Epithelial cell of prostate (primary cell): ENCODE data around the gene NPR1.
A peak's percentile ranks its signal among the peaks of the same experiment; 100 is the strongest.
"Not testable (repeated sequence)": the region's sequence is repeated elsewhere in the genome, so short reads cannot be mapped to it uniquely, and the experiment has no call there.

Source experiments
- DNase-seq: peaks from one replicate; pipeline ENCODE4 v3.0.0-alpha.2; 2011; ENCODE audit warnings: low read depth, low spot score
- H3K27ac ChIP-seq: fragments of 450-650 bp; 2 replicates; pipeline ENCODE4 v1.5.1; 2017; ENCODE audit warnings: mild to moderate bottlenecking

The NPR1 gene

DNA sequence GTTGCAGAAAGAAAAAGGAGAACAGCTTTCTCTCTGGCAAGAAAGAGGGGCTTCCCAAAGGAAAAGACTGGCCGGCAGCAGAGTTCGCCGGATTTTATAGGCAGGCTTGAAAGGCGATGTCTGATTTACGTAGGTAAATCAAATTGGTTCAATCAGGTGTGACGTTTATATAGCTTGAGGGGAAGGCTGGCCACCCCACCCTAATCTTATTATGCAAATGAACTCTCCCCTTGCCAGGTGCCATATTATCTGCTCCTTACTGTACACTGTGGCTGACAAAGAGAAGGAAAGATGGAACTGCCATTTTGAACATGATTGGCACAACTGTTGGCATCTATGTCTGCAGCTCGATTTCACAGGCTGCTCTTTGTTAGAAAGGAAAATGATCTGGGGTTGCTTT lies 32.5 kb downstream of the NPR1 start:
- no peak overlapping the region for H3K27ac ChIP-seq
- DNase-seq, result no peak

- not testable (repeated sequence) for H3K27ac ChIP-seq, DNase-seq
Measured at GRCh38 chr1:153716211-153716610, 37.7 kb downstream of the NPR1 start.

DNA sequence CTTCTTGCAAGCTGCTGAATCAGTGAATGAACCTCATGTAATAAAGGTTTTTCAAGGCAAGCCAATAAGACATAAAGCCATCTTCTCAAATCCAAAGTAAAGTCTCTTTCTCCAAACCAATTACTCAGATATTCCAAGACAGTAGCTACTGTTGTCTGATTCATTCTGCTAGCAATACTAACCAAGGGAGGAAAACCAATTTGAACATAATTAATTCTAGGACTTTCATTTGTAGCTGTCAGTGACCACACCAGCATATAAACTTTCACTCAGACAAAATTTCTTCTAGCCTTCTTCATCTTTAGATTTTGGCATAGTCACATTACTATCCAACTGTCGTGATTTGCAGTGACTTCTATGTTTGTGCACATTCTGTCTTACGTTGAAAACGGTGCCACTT lies 38.8 kb downstream of the NPR1 start:
- DNase-seq, result no peak
- H3K27ac ChIP-seq, result no peak overlapping the region

DNA sequence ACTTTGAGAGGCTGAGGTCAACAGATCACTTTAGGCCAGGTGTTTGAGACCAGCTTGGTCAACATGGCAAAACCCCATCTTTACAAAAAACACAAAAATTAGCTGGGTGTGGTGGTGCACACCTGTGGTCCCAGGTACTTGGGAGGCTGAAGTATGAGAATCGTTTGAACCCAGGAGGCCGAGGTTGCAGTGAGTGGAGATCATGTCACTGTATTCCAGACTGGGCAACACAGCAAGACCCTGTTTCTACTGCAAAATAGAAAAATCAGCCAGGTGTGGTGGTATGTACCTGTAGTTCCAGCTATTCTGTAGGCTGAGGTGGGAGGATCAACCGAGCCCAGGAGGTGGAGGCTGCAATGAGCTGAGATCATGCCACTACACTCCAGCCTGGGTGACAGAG lies 45.2 kb downstream of the NPR1 start:
- H3K27ac ChIP-seq, result no peak overlapping the region
- DNase-seq, result no peak

GRCh38 chr1:153724634-153725033 lies 46.1 kb downstream of the NPR1 start:
- not testable (repeated sequence) for DNase-seq, H3K27ac ChIP-seq

DNA sequence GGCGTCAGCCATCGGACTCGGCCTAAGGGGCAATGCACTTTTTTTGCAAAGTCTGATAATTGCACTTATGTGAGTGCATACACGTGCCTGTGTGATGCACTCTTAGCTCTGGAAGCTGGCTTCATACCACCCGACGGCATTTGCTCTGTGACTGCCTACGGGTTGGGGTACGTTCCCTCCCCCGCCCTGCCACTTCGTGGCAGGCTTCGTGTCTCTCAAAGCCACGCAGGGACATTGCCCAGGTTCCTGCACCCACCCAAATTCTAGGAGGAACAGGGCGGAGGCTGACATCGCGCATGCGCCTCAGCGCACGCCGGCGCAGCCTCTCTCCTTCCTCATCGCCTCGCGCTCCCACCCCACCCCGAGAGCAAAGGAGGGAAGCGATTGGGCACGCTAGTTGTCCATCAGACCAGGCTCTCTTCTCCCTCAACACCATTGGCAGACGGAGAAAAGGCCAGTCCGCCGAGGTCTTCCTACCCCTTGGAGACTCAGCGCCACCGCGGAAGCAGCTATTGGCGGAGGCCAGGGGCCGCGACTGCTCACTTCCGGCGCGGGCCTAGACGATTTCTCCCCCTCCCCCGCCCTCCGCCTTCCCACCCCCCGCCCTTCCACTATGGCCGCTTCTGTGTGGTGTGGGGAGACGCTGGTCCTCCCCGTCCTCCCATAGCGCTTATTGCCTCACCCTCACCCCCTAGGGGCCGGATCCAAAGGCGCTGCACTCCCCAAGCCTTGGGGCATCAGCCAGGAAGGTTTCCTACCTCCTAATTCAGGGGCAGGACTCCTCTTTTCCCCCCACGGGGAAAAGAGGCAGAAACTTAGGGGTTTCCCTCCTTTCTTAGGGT lies 49.2 kb downstream of the NPR1 start, which contains the start of gene INTS3:
Gene INTS3 (plus strand): TSS at position 588 of the 842 bp plus-strand sequence. CDS start 585 bp downstream, outside the sequence.
- peak; percentile 100 for DNase-seq
- H3K27ac ChIP-seq, result peak within 1 kb of the TSS; percentile 79

DNA sequence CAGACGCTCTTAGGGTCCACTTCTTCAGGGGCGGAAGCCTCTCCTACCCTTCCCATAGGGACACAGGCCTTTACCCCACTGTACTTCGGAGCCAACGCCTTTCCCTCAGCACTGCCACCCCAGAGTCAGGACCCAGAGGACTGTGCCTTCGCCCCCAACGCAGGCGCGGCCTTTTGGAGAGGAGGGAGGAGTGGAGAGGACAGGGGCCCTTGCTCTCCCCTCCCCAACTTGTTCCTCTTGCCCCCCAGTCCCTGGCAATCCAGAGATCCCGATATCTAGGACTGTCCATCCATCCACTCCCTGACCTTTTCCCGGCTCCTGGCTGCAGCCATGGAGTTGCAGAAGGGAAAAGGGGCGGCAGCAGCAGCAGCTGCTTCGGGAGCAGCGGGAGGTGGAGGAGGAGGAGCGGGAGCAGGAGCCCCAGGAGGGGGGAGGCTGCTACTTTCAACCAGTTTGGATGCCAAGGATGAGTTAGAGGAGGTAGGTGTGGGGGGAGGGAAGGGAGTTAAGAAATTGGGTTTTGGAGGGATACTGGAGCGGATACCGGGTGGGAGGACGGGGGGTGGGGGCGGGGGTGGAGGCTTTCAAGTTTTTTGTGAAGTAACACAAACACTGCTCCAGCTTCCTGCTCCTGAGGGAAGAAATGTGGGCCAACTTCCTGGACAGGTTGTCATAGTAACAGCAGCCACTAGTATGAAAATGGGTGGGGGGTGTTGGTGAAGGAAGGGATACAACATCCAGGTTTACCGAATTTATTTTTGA lies 50.0 kb downstream of the NPR1 start:
- H3K27ac ChIP-seq, result peak overlapping the region; percentile 79
- no peak for DNase-seq

GRCh38 chr1:153730468-153730988 lies 52.0 kb downstream of the NPR1 start:
- no peak overlapping the region for H3K27ac ChIP-seq
- DNase-seq, result no peak

GRCh38 chr1:153733970-153734369 lies 55.5 kb downstream of the NPR1 start:
- no peak for DNase-seq
- no peak overlapping the region for H3K27ac ChIP-seq

DNA sequence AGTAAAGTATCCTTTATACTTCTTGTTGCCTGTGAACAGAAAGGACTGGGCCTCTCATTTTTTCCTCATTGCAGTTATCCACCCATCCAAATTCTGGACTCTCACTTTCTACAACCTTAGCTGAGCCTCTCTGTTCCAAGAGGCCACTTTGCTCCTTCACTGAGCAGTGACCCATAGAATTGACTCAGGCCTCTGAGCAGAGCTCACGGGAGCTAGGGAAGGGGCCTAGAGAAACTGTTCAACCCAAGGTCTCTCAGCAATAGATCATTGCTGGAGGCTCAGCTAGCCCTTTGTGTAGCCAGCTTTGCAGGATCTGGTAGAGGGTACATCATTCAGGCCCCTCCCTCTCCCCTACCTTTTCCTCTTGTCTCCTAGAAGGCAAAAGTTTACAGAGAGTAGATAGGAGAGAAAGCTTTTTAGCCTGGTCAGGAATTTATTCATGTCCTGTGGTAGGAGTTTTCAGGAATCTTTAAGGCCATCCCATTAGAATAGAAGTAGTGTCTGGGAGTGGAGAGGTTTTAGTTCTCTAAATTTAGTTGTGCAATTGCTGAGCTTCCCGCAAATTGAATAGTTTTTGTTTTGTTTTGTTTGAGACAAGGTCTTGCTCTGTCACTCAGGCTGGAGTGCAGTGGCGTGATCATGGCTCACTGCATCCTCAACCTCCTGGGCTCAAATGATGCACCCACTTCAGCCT lies 56.1 kb downstream of the NPR1 start:
- DNase-seq, result no peak
- H3K27ac ChIP-seq, result no peak overlapping the region

DNA sequence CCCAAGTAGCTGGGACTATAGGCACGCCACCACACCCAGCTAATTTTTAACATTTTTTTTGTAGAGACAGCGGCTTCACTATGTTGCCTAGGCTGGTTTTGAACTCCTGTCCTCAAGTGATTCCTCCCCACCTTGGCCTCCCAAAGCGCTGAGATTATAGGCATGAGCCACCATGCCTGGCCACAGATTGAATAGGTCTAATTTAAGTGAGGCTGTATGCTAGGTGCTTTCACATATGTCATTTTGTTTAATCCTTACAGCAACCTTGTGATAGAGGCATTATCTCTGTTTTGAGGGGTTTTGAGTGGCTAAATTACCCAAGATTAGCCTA lies 56.6 kb downstream of the NPR1 start:
- no peak for DNase-seq
- H3K27ac ChIP-seq, result no peak overlapping the region

DNA sequence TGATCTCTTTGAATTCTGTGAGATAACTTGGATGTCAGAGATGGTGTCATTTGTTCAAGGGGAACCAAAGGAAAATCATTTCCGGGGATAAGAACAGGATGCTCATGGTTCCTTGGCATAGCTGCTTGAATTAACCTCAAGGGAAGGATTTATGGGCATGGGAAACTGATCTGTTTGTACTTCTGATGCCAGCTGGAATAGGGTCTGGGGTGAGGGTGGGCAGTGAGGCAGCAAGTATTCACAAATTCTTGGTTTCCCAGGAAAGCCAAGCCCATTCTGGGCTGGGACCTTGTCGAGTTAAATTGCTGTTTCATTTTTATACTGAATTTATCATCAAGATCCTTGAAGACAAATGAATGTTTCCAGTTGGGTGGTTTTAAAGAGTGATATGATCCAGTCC lies 63.5 kb downstream of the NPR1 start:
- no peak for DNase-seq
- H3K27ac ChIP-seq, result peak overlapping the region; percentile 37

DNA sequence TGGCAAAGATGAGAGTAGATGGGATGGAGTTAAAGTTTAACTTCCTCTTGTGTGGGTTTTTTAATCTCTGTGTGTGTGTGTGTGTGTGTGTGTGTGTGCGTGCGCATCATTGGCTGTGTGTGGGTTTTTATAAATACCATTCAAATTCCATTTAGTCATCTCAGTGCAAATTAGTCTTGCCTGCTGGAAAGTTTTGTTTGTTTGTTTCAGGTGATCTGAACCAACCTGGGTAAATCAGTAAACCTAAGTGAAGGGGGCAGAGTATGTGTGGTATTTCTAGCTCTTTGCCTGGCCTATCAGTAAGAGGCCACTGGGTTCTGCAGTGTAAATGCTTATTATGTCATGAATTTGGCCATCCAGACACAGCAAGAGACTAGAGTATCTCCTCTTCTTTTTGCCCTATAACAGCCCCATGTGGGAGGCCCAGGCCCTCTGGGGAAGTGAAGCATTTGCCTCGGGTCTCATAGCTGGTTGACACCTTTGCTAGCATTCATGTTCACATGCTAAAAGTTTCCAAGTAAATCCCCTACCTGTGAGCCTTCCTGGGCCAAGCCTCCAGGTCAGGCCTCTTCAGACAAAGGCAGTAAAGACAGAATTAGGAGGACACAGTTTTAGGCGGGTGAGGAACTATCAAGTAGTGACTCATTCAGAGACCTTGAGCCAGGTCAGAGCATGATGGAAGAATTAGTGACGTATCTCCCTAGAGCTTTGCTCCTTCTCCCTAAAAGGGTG lies 64.1 kb downstream of the NPR1 start:
- DNase-seq, result peak; percentile 27
- H3K27ac ChIP-seq, result peak overlapping the region; percentile 37
